IPS-NIHi7 (cell line): Measurements from ENCODE around the gene ALDH5A1.
"Not testable (repeated sequence)": the region's sequence is repeated elsewhere in the genome, so short reads cannot be mapped to it uniquely, and the experiment has no call there.

Experiments used
- DNase-seq: peaks from one replicate; pipeline ENCODE4 v3.0.0; 2012; ENCODE audit warnings: mixed read lengths; ENCODE audit errors: extremely low spot score

Gene ALDH5A1

GRCh38 chr6:24486065-24486464, 8.7 kb upstream of the ALDH5A1 start:
- no peak for DNase-seq

- DNase-seq: no peak
These were observed 5.3 kb upstream of the ALDH5A1 start, which contains the start of gene GPLD1 for GRCh38 chr6:24489470-24489869. TSS of gene GPLD1 (minus strand) at chr6:24489578. CDS start at chr6:24489511, 67 bp downstream.

GRCh38 chr6:24489881-24490280, 4.9 kb upstream of the ALDH5A1 start:
- no peak for DNase-seq

- no peak for DNase-seq
These were observed 3.8 kb upstream of the ALDH5A1 start for GRCh38 chr6:24490948-24491347.

- DNase-seq: peak; percentile 60
These were observed 2.3 kb upstream of the ALDH5A1 start for GRCh38 chr6:24492475-24492874.

GRCh38 chr6:24493945-24494820, 586 bp upstream of the ALDH5A1 start:
- no peak for DNase-seq

GRCh38 chr6:24497254-24497970, 2.6 kb downstream of the ALDH5A1 start:
- DNase-seq: no peak

GRCh38 chr6:24500683-24501082, 5.9 kb downstream of the ALDH5A1 start:
- no peak for DNase-seq

GRCh38 chr6:24501374-24501773, 6.6 kb downstream of the ALDH5A1 start:
- DNase-seq: no peak

- no peak for DNase-seq
These were observed 7.1 kb downstream of the ALDH5A1 start for GRCh38 chr6:24501914-24502313.

- DNase-seq: no peak
These were observed 9.5 kb downstream of the ALDH5A1 start for GRCh38 chr6:24504287-24504648.

- no peak for DNase-seq
These were observed 10.1 kb downstream of the ALDH5A1 start for GRCh38 chr6:24504649-24505586.

GRCh38 chr6:24506814-24507520, 12.2 kb downstream of the ALDH5A1 start:
- DNase-seq: no peak

GRCh38 chr6:24511976-24512375, 17.2 kb downstream of the ALDH5A1 start:
- DNase-seq: not testable (repeated sequence)

GRCh38 chr6:24513602-24514001, 18.8 kb downstream of the ALDH5A1 start:
- DNase-seq: no peak

GRCh38 chr6:24517659-24518543, 23.1 kb downstream of the ALDH5A1 start:
- DNase-seq: no peak

GRCh38 chr6:24520929-24521546, 26.3 kb downstream of the ALDH5A1 start:
- DNase-seq: peak; percentile 86

- DNase-seq: no peak
These were observed 27.7 kb downstream of the ALDH5A1 start for GRCh38 chr6:24522228-24523176.

GRCh38 chr6:24524329-24524728, 29.6 kb downstream of the ALDH5A1 start:
- no peak for DNase-seq
